H1 (cell line): ENCODE data around the gene NPTN. TPM values are rescaled to one million over a fixed set of nuclear protein-coding genes. Genes with fewer than 3 reads are reported as not detected.

Source experiments
- CTCF ChIA-PET: fragments of 300-600 bp; sonication (Branson Sonifier 250); formaldehyde crosslinking; loops from one replicate; lab custom pipeline; 2021; ENCODE audit not compliant: partially characterized antibody; lab: Charles Lee
- POLR2A ChIA-PET: fragments of 300-600 bp; sonication (Branson Sonifier 250); formaldehyde crosslinking; loops from one replicate; lab custom pipeline; 2021; ENCODE audit warnings: inconsistent platforms; ENCODE audit not compliant: partially characterized antibody; lab: Charles Lee
- DNase-seq, 2 experiments: peaks; one replicate each; pipeline versions ENCODE4 v3.0.0 to v3.0.0-alpha.2; 2010 to 2022; ENCODE audit warnings: low spot score in 2 of 2, low read depth in 1 of 2, mixed read lengths in 1 of 2
- FAIRE-seq: peaks from 2 replicates; lab custom pipeline; 2011; peaks lifted over from hg19 to GRCh38; lab: Jason Lieb, UNC
- H2AFZ ChIP-seq: 2 replicates; pipeline ENCODE4 v1.8.1; 2012; ENCODE audit warnings: low read length, inconsistent platforms
- H2AK5ac ChIP-seq: 2 replicates; pipeline ENCODE4 v1.6.1; 2013; ENCODE audit warnings: low read depth, low read length
- H2BK120ac ChIP-seq: replicated peaks from 2 replicates; pipeline ENCODE3; 2013; ENCODE audit warnings: low read depth, low read length, inconsistent platforms
- H2BK12ac ChIP-seq: 2 replicates; pipeline ENCODE4 v1.6.1; 2013; ENCODE audit warnings: low read depth, low read length
- H2BK15ac ChIP-seq: 2 replicates; pipeline ENCODE4 v1.6.1; 2013; ENCODE audit warnings: low read length
- H2BK20ac ChIP-seq: 2 replicates; pipeline ENCODE4 v1.6.1; 2013; ENCODE audit warnings: low read length
- H2BK5ac ChIP-seq: 2 replicates; pipeline ENCODE4 v1.6.1; 2013; ENCODE audit warnings: low read depth, low read length
- H3K14ac ChIP-seq: 2 replicates; pipeline ENCODE4 v1.6.1; 2013; ENCODE audit warnings: inconsistent platforms; ENCODE audit not compliant: insufficient read length
- H3K18ac ChIP-seq: 2 replicates; pipeline ENCODE4 v1.6.1; 2013; ENCODE audit warnings: low read length; ENCODE audit errors: extremely low read depth
- H3K23ac ChIP-seq: 2 replicates; pipeline ENCODE4 v1.6.1; 2013; ENCODE audit warnings: inconsistent platforms; ENCODE audit not compliant: insufficient read length
- H3K23me2 ChIP-seq: 2 replicates; pipeline ENCODE4 v1.6.1; 2013; ENCODE audit warnings: low read depth, low read length
- H3K27ac ChIP-seq: 2 replicates; pipeline ENCODE4 v1.6.1; 2011; ENCODE audit warnings: low read depth, low read length, inconsistent platforms
- H3K27me3 ChIP-seq, 4 experiments: replicated peaks in 1 of 4; 1 replicate in 1 of 4; 2 replicates in 3 of 4; pipeline versions ENCODE4 v1.6.1 to v1.8.1; 2011 to 2013; ENCODE audit warnings: low read length in 3 of 4, mild to moderate bottlenecking in 3 of 4, inconsistent platforms in 2 of 4, mixed read lengths in 2 of 4, moderate library complexity in 1 of 4; ENCODE audit not compliant: control insufficient read depth in 3 of 4, insufficient read depth in 3 of 4; ENCODE audit errors: extremely low read depth in 1 of 4
- H3K36me3 ChIP-seq, 4 experiments: 2 replicates each; pipeline versions ENCODE4 v1.6.1 to v1.8.1; 2011 to 2013; ENCODE audit warnings: mild to moderate bottlenecking in 4 of 4, low read length in 3 of 4, moderate library complexity in 2 of 4, control low read depth in 1 of 4, inconsistent platforms in 1 of 4; ENCODE audit not compliant: insufficient read depth in 4 of 4, control insufficient read depth in 2 of 4
- H3K4ac ChIP-seq: replicated peaks from 2 replicates; pipeline ENCODE3; 2013; ENCODE audit warnings: low read length, low read depth, mixed read lengths, inconsistent platforms; ENCODE audit not compliant: insufficient read length
- H3K4me1 ChIP-seq, 4 experiments: replicated peaks in 1 of 4; 1 replicate in 1 of 4; 2 replicates in 3 of 4; pipeline versions ENCODE4 v1.6.1 to v1.8.1; 2011 to 2013; ENCODE audit warnings: low read length in 3 of 4, inconsistent platforms in 2 of 4, mixed read lengths in 1 of 4; ENCODE audit not compliant: insufficient read depth in 4 of 4, control insufficient read depth in 3 of 4
- H3K4me2 ChIP-seq, 2 experiments: 2 replicates each; pipeline versions ENCODE4 v1.6.1 to v1.8.1; 2011 to 2013; ENCODE audit warnings: low read depth in 2 of 2, low read length in 2 of 2, control low read depth in 1 of 2, inconsistent platforms in 1 of 2, mild to moderate bottlenecking in 1 of 2; ENCODE audit not compliant: insufficient read depth in 1 of 2
- H3K4me3 ChIP-seq, 4 experiments: fragments of 200-600, 300-600 bp in 1 of 4; sonication (generic), shearing (Covaris generic), sonication (Bioruptor Twin) in 1 of 4; 2 replicates each; pipeline versions ENCODE4 v1.5.1 to v1.8.1; 2011 to 2016; ENCODE audit warnings: low read length in 4 of 4, low read depth in 3 of 4, control low read depth in 2 of 4, inconsistent platforms in 2 of 4, mild to moderate bottlenecking in 2 of 4, mixed read lengths in 1 of 4, moderate library complexity in 1 of 4; ENCODE audit not compliant: insufficient read depth in 2 of 4; ENCODE audit errors: extremely low read depth in 1 of 4
- H3K56ac ChIP-seq: replicated peaks from 2 replicates; pipeline ENCODE3; 2013; ENCODE audit warnings: low read depth, mild to moderate bottlenecking, mixed read lengths, low read length, inconsistent platforms; ENCODE audit not compliant: insufficient read length
- H3K79me1 ChIP-seq: 2 replicates; pipeline ENCODE4 v1.6.1; 2013; ENCODE audit warnings: low read depth, low read length, control low read depth
- H3K79me2 ChIP-seq, 2 experiments: 2 replicates each; pipeline versions ENCODE4 v1.6.1 to v1.8.1; 2012 to 2013; ENCODE audit warnings: low read length in 2 of 2, mild to moderate bottlenecking in 2 of 2, inconsistent platforms in 1 of 2; ENCODE audit not compliant: insufficient read depth in 2 of 2, control insufficient read depth in 1 of 2
- H3K9ac ChIP-seq, 4 experiments: replicated peaks in 1 of 4; 1 replicate in 1 of 4; 2 replicates in 3 of 4; pipeline versions ENCODE4 v1.6.1 to v1.8.1; 2011 to 2013; ENCODE audit warnings: low read depth in 3 of 4, low read length in 3 of 4, control low read depth in 2 of 4, mild to moderate bottlenecking in 2 of 4, moderate library complexity in 2 of 4, inconsistent platforms in 1 of 4; ENCODE audit errors: extremely low read depth in 1 of 4
- H3K9me3 ChIP-seq, 2 experiments: 2 replicates each; pipeline versions ENCODE4 v1.6.1 to v1.8.1; 2012 to 2013; ENCODE audit warnings: mild to moderate bottlenecking in 2 of 2, moderate library complexity in 2 of 2, control low read depth in 1 of 2, inconsistent platforms in 1 of 2, low read depth in 1 of 2, low read length in 1 of 2, mixed read lengths in 1 of 2; ENCODE audit not compliant: insufficient read depth in 2 of 2
- H4K20me1 ChIP-seq, 2 experiments: replicated peaks in 1 of 2; 2 replicates each; pipeline versions ENCODE3 to v1.8.1; 2011 to 2013; ENCODE audit warnings: inconsistent platforms in 2 of 2, low read length in 2 of 2, mild to moderate bottlenecking in 1 of 2; ENCODE audit not compliant: insufficient read depth in 2 of 2, control insufficient read depth in 1 of 2
- H4K5ac ChIP-seq: 2 replicates; pipeline ENCODE4 v1.6.1; 2013; ENCODE audit warnings: low read length, low read depth, mixed read lengths, inconsistent platforms; ENCODE audit not compliant: insufficient read length
- H4K8ac ChIP-seq: 2 replicates; pipeline ENCODE4 v1.8.0; 2013; ENCODE audit warnings: mild to moderate bottlenecking, moderate library complexity, low read length, inconsistent platforms; ENCODE audit not compliant: insufficient read depth; ENCODE audit errors: extremely low read depth
- H4K91ac ChIP-seq: replicated peaks from 2 replicates; pipeline ENCODE3; 2013; ENCODE audit warnings: low read length, mixed read lengths, inconsistent platforms; ENCODE audit not compliant: insufficient read length
- ATF2 ChIP-seq: IDR thresholded peaks from 2 replicates; pipeline ENCODE4 v1.6.1; 2012; ENCODE audit warnings: low read length, inconsistent platforms
- BACH1 ChIP-seq: IDR thresholded peaks from 2 replicates; pipeline ENCODE4 v1.6.1; 2012; ENCODE audit warnings: low read length, improper control_type of control experiment
- BRCA1 ChIP-seq: IDR thresholded peaks from 2 replicates; pipeline ENCODE4 v1.6.1; 2012; ENCODE audit warnings: low read depth, low read length, improper control_type of control experiment
- HDAC6 ChIP-seq: IDR thresholded peaks from one replicate; pipeline ENCODE4 v1.7.1; 2012; ENCODE audit warnings: low read depth, mild to moderate bottlenecking, inconsistent platforms, low read length, moderate library complexity
- MAX ChIP-seq: IDR thresholded peaks from 2 replicates; pipeline ENCODE4 v1.6.1; 2012; ENCODE audit warnings: inconsistent platforms
- NANOG ChIP-seq: IDR thresholded peaks from 2 replicates; pipeline ENCODE4 v1.6.1; 2011; ENCODE audit warnings: low read length, low read depth, mild to moderate bottlenecking, inconsistent platforms; ENCODE audit not compliant: insufficient read depth, poor library complexity, severe bottlenecking
- SP1 ChIP-seq: IDR thresholded peaks from 2 replicates; pipeline ENCODE4 v1.6.1; 2011; ENCODE audit warnings: low read depth, low read length
- TAF1 ChIP-seq: IDR thresholded peaks from 2 replicates; pipeline ENCODE4 v1.6.1; 2011; ENCODE audit warnings: mild to moderate bottlenecking, low read depth, low read length
- USF2 ChIP-seq: IDR thresholded peaks from 2 replicates; pipeline ENCODE4 v1.6.1; 2011; ENCODE audit warnings: low read length, improper control_type of control experiment
- YY1 ChIP-seq: IDR thresholded peaks from 2 replicates; pipeline ENCODE4 v1.6.1; 2011; ENCODE audit warnings: low read depth, mild to moderate bottlenecking, low read length
- WGBS, 2 experiments: shearing (Covaris generic) in 1 of 2; methylation state at CpG; one replicate each; pipeline versions ENCODE4 v1.1.6 to v1.1.7; 2013 to 2015; ENCODE audit warnings: low lambda C conversion rate in 2 of 2, mixed read lengths in 2 of 2, inconsistent platforms in 1 of 2, low coverage in 1 of 2, missing lambda C conversion rate in 1 of 2; ENCODE audit not compliant: insufficient replicate concordance in 2 of 2, insufficient coverage in 1 of 2, insufficient read length in 1 of 2; ENCODE audit errors: extremely low coverage in 1 of 2, missing lambda C conversion rate in 1 of 2; 5-methylcytosine and 5-hydroxymethylcytosine counted together
- polyA plus RNA-seq, 7 experiments: library from polyadenylated mRNA; depleted of rRNA in 3 of 7; stranded (reverse) in 5 of 7; unstranded in 2 of 7; fragments of >200 nt in 5 of 7; fragments of 200-250 nt in 2 of 7; gene quantifications; 1 replicate in 5 of 7; 2 replicates in 1 of 7; 4 replicates in 1 of 7; pipeline versions ENCODE4 v1.2.1 to v1.2.3, GENCODE V29; 2011 to 2013; ENCODE audit warnings: missing spikeins in 2 of 7, mixed read lengths in 2 of 7
- total RNA-seq: library from RNA; stranded (reverse); fragmentation: NEBNext Ultra II Directional; extraction: Animal tissue kit (Norgen Biotek cat#: 25700); gene quantifications from 2 replicates; pipeline ENCODE4 v1.2.1, GENCODE V29; 2021

NPTN gene
- total and polyA plus RNA-seq, 2 of the 8 experiments (the other 6 are each of a cell fraction or from before 2014, with no cell fraction given): 67.0 to 113 TPM

DNA sequence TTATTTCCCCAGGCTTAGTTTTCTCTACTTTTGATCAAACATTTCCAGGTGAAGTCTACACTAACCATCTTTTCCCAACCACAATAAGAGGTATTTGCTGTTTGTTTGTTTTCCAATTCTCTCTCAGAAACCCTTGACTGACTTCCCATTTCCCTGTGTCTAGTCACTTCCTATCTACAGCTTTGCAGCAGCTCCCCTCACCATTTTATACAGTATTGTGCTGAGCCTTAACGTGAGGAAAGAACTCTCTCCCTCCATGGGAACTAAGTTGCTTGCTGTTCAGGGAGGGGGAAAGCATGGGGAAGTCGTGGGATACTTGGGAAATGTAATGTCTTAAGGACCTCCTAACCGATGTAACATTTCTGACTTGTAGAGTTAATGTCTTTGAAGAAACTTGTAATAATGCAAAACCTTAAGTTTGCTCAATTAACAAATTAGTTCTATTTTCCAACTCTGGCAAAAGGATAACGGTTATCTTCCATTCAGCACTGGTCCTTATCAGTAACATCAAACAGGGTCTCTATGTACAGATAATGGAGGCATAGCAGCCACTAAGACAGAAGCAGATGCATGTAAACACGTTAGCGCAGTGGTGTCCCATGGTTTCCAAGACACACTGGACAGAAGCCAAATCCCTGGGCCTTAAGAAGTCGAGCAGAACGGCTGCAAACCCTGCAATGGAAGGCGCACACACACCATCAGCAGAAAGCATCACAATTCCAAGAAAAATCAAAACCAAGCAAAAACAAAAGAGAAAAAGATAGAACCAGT lies 39.7 kb downstream of the NPTN start:
- peaks cover 14 to 27% of the 10 kb centered on the region in 2 experiments for H4K20me1 ChIP-seq
- peaks cover 3 to 62% of the 10 kb centered on the region in 2 experiments; a peak in 3 of 4 replicates for H3K79me2 ChIP-seq
- no peak for TF ChIP-seq SP1
- TF ChIP-seq HDAC6: no peak
- no peak for TF ChIP-seq BACH1
- no peak for TF ChIP-seq ATF2
- TF ChIP-seq TAF1: no peak
- no peak for TF ChIP-seq NANOG
- TF ChIP-seq BRCA1: no peak
- TF ChIP-seq MAX: no peak
- no peak for TF ChIP-seq USF2
- no peak for TF ChIP-seq YY1

More for the DNA sequence above, 39.7 kb downstream of the NPTN start:
- ChIA-PET CTCF (interaction anchor here (0.7 to 2.5 kb wide), 5 partner anchors 11 to 106 kb away, joined by 3 to 11 read pairs (median 6); no protein-coding TSS in a partner anchor), POLR2A (no interaction called here)
- Histone ChIP-seq H2BK120ac (no peak overlapping the region), H3K36me3 (peaks cover 0 to 8% (median 4%) of the 10 kb centered on the region in 4 experiments; a peak in 4 of 8 replicates), H3K4me1 (peaks cover 3 to 10% (median 8%) of the 10 kb centered on the region in 4 experiments), H4K8ac (no peak overlapping the region), H3K18ac (no peak overlapping the region), H2BK20ac (no peak overlapping the region), H3K23ac (no peak overlapping the region), H3K14ac (no peak overlapping the region), H2BK15ac (no peak overlapping the region), H3K27me3 (no peaks in the 10 kb centered on the region), H3K9me3 (no peaks in the 10 kb centered on the region), H3K56ac (no peak overlapping the region), H3K4ac (no peak overlapping the region), H3K27ac (no peak overlapping the region), H4K91ac (no peak overlapping the region), H2AFZ (no peak overlapping the region), H4K5ac (no peak overlapping the region), H3K9ac (no peak overlapping the region), H3K23me2 (no peaks in the 10 kb centered on the region; the same call in 1 of the 2 replicates), H3K4me2 (no peak overlapping the region), H3K4me3 (no peak overlapping the region), H3K79me1 (peaks cover 24% of the 10 kb centered on the region), H2BK5ac (no peak overlapping the region), H2BK12ac (no peak overlapping the region), H2AK5ac (no peak overlapping the region)
- 88% methylated on average over 9 of the region's 9 CpGs; no CpG with 5 or more reads in 1 of the 2 experiments for WGBS, 2 experiments
- no peak for FAIRE-seq
- no peak for DNase-seq
